Neuron (in vitro differentiated cells): ENCODE data around the gene MIP.
"Not testable (repeated sequence)": the region's sequence is repeated elsewhere in the genome, so short reads cannot be mapped to it uniquely, and the experiment has no call there.

Experiments
- H2AFZ ChIP-seq: one replicate; pipeline ENCODE4 v1.6.1; 2013; ENCODE audit warnings: low read depth, mild to moderate bottlenecking, inconsistent platforms, low read length, moderate library complexity
- H3K27me3 ChIP-seq: one replicate; pipeline ENCODE4 v1.6.1; 2013; ENCODE audit warnings: low read length; ENCODE audit not compliant: insufficient read depth
- H3K36me3 ChIP-seq: one replicate; pipeline ENCODE4 v1.6.1; 2013; ENCODE audit warnings: low read length; ENCODE audit not compliant: insufficient read depth
- H3K4me1 ChIP-seq: one replicate; pipeline ENCODE4 v1.6.1; 2013; ENCODE audit warnings: low read length; ENCODE audit not compliant: insufficient read depth
- H3K4me3 ChIP-seq: 2 replicates; pipeline ENCODE4 v1.5.1; 2013; ENCODE audit warnings: mild to moderate bottlenecking, low read length, moderate library complexity
- H3K9me3 ChIP-seq: one replicate; pipeline ENCODE4 v1.6.1; 2013; ENCODE audit warnings: low read length

The MIP gene

GRCh38 chr12:56411781-56412639, 42.4 kb downstream of the MIP start:
- Histone ChIP-seq H3K4me1 (no peaks in the 10 kb centered on the region), H3K4me3 (no peak overlapping the region), H3K9me3 (no peaks in the 10 kb centered on the region), H3K27me3 (no peaks in the 10 kb centered on the region), H3K36me3 (peaks cover 23% of the 10 kb centered on the region), H2AFZ (no peak overlapping the region)

GRCh38 chr12:56410768-56411167, 43.7 kb downstream of the MIP start:
- H3K4me3 ChIP-seq, result no peak overlapping the region
- H3K4me1 ChIP-seq, result no peaks in the 10 kb centered on the region
- H3K9me3 ChIP-seq, result no peaks in the 10 kb centered on the region
- peaks cover 14% of the 10 kb centered on the region for H3K36me3 ChIP-seq
- no peaks in the 10 kb centered on the region for H3K27me3 ChIP-seq
- H2AFZ ChIP-seq, result no peak overlapping the region

GRCh38 chr12:56408799-56409417, 45.5 kb downstream of the MIP start:
- Histone ChIP-seq H3K9me3 (no peaks in the 10 kb centered on the region), H3K36me3 (peaks cover 8% of the 10 kb centered on the region), H3K27me3 (no peaks in the 10 kb centered on the region), H3K4me3 (no peak overlapping the region), H3K4me1 (peaks cover 7% of the 10 kb centered on the region), H2AFZ (no peak overlapping the region)

- not testable (repeated sequence) for H3K36me3 ChIP-seq, H3K4me1 ChIP-seq, H3K9me3 ChIP-seq, H3K4me3 ChIP-seq, H2AFZ ChIP-seq, H3K27me3 ChIP-seq
Measured at GRCh38 chr12:56404227-56404626, 50.2 kb downstream of the MIP start.

- not testable (repeated sequence) for H3K4me1 ChIP-seq, H3K27me3 ChIP-seq, H2AFZ ChIP-seq, H3K9me3 ChIP-seq, H3K36me3 ChIP-seq, H3K4me3 ChIP-seq
Measured at GRCh38 chr12:56401612-56402011, 52.8 kb downstream of the MIP start.

- H3K4me1 ChIP-seq, H3K4me3 ChIP-seq, H3K9me3 ChIP-seq, H3K27me3 ChIP-seq, H3K36me3 ChIP-seq, H2AFZ ChIP-seq: not testable (repeated sequence)
Measured at GRCh38 chr12:56401125-56401524, 53.3 kb downstream of the MIP start.
